GM19239 (cell line): Measurements from ENCODE around the gene NRXN3.
"Not testable (repeated sequence)": the region's sequence is repeated elsewhere in the genome, so short reads cannot be mapped to it uniquely, and the experiment has no call there.

Experiments
- DNase-seq: peaks from one replicate; pipeline ENCODE4 v3.0.0; 2011; ENCODE audit warnings: low spot score; ENCODE audit not compliant: insufficient read length
- FAIRE-seq: peaks from 2 replicates; lab custom pipeline; 2011; peaks lifted over from hg19 to GRCh38; lab: Jason Lieb, UNC

NRXN3 gene

GRCh38 chr14:79011091-79011919, 841.1 kb downstream of the NRXN3 start:
- FAIRE-seq (no peak), DNase-seq (no peak)

GRCh38 chr14:79011920-79012204, 841.7 kb downstream of the NRXN3 start:
- DNase-seq: no peak
- no peak for FAIRE-seq

- DNase-seq (no peak), FAIRE-seq (no peak)
Measured at GRCh38 chr14:79016828-79017505, 846.8 kb downstream of the NRXN3 start.

- no peak for FAIRE-seq
- no peak for DNase-seq
Measured at GRCh38 chr14:79017561-79017960, 847.4 kb downstream of the NRXN3 start.

- DNase-seq (no peak), FAIRE-seq (no peak)
Measured at GRCh38 chr14:79018836-79019235, 848.7 kb downstream of the NRXN3 start.

- not testable (repeated sequence) for FAIRE-seq, DNase-seq
Measured at GRCh38 chr14:79019898-79020297, 849.7 kb downstream of the NRXN3 start.

- no peak for DNase-seq
- FAIRE-seq: no peak
Measured at GRCh38 chr14:79021766-79022165, 851.6 kb downstream of the NRXN3 start.

- DNase-seq (no peak), FAIRE-seq (no peak)
Measured at GRCh38 chr14:79027138-79027537, 857.0 kb downstream of the NRXN3 start.

GRCh38 chr14:79028281-79028680, 858.1 kb downstream of the NRXN3 start:
- no peak for DNase-seq
- no peak for FAIRE-seq

- FAIRE-seq: no peak
- no peak for DNase-seq
Measured at GRCh38 chr14:79036441-79036840, 866.3 kb downstream of the NRXN3 start.

- FAIRE-seq (no peak), DNase-seq (no peak)
Measured at GRCh38 chr14:79037106-79037505, 866.9 kb downstream of the NRXN3 start.

- DNase-seq (no peak), FAIRE-seq (no peak)
Measured at GRCh38 chr14:79037593-79037992, 867.4 kb downstream of the NRXN3 start.

- FAIRE-seq (no peak), DNase-seq (no peak)
Measured at GRCh38 chr14:79040790-79041189, 870.6 kb downstream of the NRXN3 start.

- DNase-seq (no peak), FAIRE-seq (no peak)
Measured at GRCh38 chr14:79043194-79043889, 873.2 kb downstream of the NRXN3 start.

GRCh38 chr14:79044894-79045624, 874.9 kb downstream of the NRXN3 start:
- no peak for DNase-seq
- no peak for FAIRE-seq

GRCh38 chr14:79050787-79051727, 880.9 kb downstream of the NRXN3 start:
- FAIRE-seq (no peak), DNase-seq (no peak)

GRCh38 chr14:79051742-79052141, 881.6 kb downstream of the NRXN3 start:
- FAIRE-seq (no peak), DNase-seq (no peak)

GRCh38 chr14:79056879-79057278, 886.7 kb downstream of the NRXN3 start:
- DNase-seq (no peak), FAIRE-seq (no peak)

- FAIRE-seq (no peak), DNase-seq (no peak)
Measured at GRCh38 chr14:79057333-79057732, 887.2 kb downstream of the NRXN3 start.

- FAIRE-seq (no peak), DNase-seq (no peak)
Measured at GRCh38 chr14:79062226-79062625, 892.1 kb downstream of the NRXN3 start.
